GM20000 (cell line): ENCODE data around the gene DHX30.

Source experiments
- DNase-seq: peaks from one replicate; pipeline ENCODE4 v3.0.0; 2012; ENCODE audit warnings: low spot score
- CTCF ChIP-seq: IDR thresholded peaks from 2 replicates; pipeline ENCODE4 v1.5.1; 2012; ENCODE audit warnings: mild to moderate bottlenecking, control low read depth; ENCODE audit errors: extremely low read depth, missing control alignments

Gene DHX30

GRCh38 chr3:47867451-47868044 lies 64.6 kb downstream of the DHX30 start:
- no peak for TF ChIP-seq CTCF
- DNase-seq = no peak

GRCh38 chr3:47868306-47868705 lies 65.4 kb downstream of the DHX30 start:
- DNase-seq = no peak

GRCh38 chr3:47870156-47870555 lies 67.2 kb downstream of the DHX30 start:
- DNase-seq = no peak
- TF ChIP-seq CTCF = no peak

More at GRCh38 chr3:47868306-47868705, 65.4 kb downstream of the DHX30 start:
- no peak for TF ChIP-seq CTCF

GRCh38 chr3:47870702-47871260 lies 67.8 kb downstream of the DHX30 start:
- TF ChIP-seq CTCF = no peak

GRCh38 chr3:47871389-47871788 lies 68.5 kb downstream of the DHX30 start:
- DNase-seq = no peak
- no peak for TF ChIP-seq CTCF

More at GRCh38 chr3:47870702-47871260, 67.8 kb downstream of the DHX30 start:
- DNase-seq = no peak

- no peak for DNase-seq
- no peak for TF ChIP-seq CTCF
Measured at GRCh38 chr3:47872916-47873315, 70.0 kb downstream of the DHX30 start.

GRCh38 chr3:47874438-47874837 lies 71.5 kb downstream of the DHX30 start:
- TF ChIP-seq CTCF = no peak
- no peak for DNase-seq
